Measurements from ENCODE around the gene PCDH15. TPM values are rescaled to one million over a fixed set of nuclear protein-coding genes. Genes with fewer than 3 reads are reported as not detected.

Gene PCDH15
- total and polyA plus RNA-seq, 2 experiments from 2014 or later: 0.29 to 0.66 TPM

DNA sequence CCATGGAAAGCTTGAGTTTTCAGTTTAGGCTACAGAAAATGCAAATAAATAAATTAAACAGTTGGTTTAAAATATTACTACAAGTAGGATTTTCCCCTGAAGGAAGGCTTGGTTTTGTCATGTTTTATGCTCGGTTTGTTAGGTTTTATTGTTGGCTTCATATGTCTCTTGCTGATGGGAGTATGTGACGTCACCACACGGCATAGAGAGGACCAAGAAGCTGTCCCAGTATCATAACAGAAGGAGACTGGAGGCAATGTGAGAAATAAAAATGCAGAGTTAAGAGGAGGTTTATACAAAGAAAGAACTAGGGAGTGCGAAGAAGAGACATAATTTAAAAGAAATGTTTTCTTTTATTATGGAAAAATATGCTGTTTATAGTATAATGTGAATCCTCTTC lies 24.4 kb downstream of the PCDH15 start:
- H3K9me3 Mint-ChIP-seq: no peaks in the 10 kb centered on the region
- TF ChIP-seq CREB1 (CRISPR knock-in tag; IDR thresholded peaks at IDR 0.05; ENCODE audit: low read depth) (no peak), ZNF114 (CRISPR knock-in tag; IDR thresholded peaks at IDR 0.05) (no peak), EZH2 (IDR thresholded peaks at IDR 0.05; ENCODE audit: low read depth, unreplicated experiment) (no peak), STAT1 (IDR thresholded peaks at IDR 0.05; ENCODE audit: unreplicated experiment) (no peak), POLR2AphosphoS5 (IDR thresholded peaks at IDR 0.05; ENCODE audit: low read depth) (no peak), ZNF331 (CRISPR knock-in tag; IDR thresholded peaks at IDR 0.05; ENCODE audit: low read depth) (no peak), NANOG (IDR thresholded peaks at IDR 0.05; ENCODE audit: borderline replicate concordance) (no peak), EZH2phosphoT487 (IDR thresholded peaks at IDR 0.05; ENCODE audit: unreplicated experiment) (no peak), JUNB (IDR thresholded peaks at IDR 0.05; ENCODE audit: unreplicated experiment) (no peak)
- TF ChIP-seq, protein P1, sequence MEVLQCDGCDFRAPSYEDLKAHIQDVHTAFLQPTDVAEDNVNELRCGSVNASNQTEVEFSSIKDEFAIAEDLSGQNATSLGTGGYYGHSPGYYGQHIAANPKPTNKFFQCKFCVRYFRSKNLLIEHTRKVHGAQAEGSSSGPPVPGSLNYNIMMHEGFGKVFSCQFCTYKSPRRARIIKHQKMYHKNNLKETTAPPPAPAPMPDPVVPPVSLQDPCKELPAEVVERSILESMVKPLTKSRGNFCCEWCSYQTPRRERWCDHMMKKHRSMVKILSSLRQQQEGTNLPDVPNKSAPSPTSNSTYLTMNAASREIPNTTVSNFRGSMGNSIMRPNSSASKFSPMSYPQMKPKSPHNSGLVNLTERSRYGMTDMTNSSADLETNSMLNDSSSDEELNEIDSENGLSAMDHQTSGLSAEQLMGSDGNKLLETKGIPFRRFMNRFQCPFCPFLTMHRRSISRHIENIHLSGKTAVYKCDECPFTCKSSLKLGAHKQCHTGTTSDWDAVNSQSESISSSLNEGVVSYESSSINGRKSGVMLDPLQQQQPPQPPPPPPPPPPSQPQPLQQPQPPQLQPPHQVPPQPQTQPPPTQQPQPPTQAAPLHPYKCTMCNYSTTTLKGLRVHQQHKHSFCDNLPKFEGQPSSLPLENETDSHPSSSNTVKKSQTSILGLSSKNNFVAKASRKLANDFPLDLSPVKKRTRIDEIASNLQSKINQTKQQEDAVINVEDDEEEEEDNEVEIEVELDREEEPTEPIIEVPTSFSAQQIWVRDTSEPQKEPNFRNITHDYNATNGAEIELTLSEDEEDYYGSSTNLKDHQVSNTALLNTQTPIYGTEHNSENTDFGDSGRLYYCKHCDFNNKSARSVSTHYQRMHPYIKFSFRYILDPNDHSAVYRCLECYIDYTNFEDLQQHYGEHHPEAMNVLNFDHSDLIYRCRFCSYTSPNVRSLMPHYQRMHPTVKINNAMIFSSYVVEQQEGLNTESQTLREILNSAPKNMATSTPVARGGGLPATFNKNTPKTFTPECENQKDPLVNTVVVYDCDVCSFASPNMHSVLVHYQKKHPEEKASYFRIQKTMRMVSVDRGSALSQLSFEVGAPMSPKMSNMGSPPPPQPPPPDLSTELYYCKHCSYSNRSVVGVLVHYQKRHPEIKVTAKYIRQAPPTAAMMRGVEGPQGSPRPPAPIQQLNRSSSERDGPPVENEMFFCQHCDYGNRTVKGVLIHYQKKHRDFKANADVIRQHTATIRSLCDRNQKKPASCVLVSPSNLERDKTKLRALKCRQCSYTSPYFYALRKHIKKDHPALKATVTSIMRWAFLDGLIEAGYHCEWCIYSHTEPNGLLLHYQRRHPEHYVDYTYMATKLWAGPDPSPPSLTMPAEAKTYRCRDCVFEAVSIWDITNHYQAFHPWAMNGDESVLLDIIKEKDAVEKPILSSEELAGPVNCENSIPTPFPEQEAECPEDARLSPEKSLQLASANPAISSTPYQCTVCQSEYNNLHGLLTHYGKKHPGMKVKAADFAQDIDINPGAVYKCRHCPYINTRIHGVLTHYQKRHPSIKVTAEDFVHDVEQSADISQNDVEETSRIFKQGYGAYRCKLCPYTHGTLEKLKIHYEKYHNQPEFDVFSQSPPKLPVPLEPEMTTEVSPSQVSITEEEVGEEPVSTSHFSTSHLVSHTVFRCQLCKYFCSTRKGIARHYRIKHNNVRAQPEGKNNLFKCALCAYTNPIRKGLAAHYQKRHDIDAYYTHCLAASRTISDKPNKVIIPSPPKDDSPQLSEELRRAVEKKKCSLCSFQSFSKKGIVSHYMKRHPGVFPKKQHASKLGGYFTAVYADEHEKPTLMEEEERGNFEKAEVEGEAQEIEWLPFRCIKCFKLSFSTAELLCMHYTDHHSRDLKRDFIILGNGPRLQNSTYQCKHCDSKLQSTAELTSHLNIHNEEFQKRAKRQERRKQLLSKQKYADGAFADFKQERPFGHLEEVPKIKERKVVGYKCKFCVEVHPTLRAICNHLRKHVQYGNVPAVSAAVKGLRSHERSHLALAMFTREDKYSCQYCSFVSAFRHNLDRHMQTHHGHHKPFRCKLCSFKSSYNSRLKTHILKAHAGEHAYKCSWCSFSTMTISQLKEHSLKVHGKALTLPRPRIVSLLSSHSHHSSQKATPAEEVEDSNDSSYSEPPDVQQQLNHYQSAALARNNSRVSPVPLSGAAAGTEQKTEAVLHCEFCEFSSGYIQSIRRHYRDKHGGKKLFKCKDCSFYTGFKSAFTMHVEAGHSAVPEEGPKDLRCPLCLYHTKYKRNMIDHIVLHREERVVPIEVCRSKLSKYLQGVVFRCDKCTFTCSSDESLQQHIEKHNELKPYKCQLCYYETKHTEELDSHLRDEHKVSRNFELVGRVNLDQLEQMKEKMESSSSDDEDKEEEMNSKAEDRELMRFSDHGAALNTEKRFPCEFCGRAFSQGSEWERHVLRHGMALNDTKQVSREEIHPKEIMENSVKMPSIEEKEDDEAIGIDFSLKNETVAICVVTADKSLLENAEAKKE (CRISPR knock-in tag; IDR thresholded peaks at IDR 0.05): no peak
- TF ChIP-seq, protein P2, sequence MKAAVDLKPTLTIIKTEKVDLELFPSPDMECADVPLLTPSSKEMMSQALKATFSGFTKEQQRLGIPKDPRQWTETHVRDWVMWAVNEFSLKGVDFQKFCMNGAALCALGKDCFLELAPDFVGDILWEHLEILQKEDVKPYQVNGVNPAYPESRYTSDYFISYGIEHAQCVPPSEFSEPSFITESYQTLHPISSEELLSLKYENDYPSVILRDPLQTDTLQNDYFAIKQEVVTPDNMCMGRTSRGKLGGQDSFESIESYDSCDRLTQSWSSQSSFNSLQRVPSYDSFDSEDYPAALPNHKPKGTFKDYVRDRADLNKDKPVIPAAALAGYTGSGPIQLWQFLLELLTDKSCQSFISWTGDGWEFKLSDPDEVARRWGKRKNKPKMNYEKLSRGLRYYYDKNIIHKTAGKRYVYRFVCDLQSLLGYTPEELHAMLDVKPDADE (IDR thresholded peaks at IDR 0.05): no peak
- TF ChIP-seq, protein P3, sequence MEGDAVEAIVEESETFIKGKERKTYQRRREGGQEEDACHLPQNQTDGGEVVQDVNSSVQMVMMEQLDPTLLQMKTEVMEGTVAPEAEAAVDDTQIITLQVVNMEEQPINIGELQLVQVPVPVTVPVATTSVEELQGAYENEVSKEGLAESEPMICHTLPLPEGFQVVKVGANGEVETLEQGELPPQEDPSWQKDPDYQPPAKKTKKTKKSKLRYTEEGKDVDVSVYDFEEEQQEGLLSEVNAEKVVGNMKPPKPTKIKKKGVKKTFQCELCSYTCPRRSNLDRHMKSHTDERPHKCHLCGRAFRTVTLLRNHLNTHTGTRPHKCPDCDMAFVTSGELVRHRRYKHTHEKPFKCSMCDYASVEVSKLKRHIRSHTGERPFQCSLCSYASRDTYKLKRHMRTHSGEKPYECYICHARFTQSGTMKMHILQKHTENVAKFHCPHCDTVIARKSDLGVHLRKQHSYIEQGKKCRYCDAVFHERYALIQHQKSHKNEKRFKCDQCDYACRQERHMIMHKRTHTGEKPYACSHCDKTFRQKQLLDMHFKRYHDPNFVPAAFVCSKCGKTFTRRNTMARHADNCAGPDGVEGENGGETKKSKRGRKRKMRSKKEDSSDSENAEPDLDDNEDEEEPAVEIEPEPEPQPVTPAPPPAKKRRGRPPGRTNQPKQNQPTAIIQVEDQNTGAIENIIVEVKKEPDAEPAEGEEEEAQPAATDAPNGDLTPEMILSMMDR (conservative IDR thresholded peaks at IDR 0.05; ENCODE audit: low read depth in 2 of 2): no peak
- TF ChIP-seq, protein P4, sequence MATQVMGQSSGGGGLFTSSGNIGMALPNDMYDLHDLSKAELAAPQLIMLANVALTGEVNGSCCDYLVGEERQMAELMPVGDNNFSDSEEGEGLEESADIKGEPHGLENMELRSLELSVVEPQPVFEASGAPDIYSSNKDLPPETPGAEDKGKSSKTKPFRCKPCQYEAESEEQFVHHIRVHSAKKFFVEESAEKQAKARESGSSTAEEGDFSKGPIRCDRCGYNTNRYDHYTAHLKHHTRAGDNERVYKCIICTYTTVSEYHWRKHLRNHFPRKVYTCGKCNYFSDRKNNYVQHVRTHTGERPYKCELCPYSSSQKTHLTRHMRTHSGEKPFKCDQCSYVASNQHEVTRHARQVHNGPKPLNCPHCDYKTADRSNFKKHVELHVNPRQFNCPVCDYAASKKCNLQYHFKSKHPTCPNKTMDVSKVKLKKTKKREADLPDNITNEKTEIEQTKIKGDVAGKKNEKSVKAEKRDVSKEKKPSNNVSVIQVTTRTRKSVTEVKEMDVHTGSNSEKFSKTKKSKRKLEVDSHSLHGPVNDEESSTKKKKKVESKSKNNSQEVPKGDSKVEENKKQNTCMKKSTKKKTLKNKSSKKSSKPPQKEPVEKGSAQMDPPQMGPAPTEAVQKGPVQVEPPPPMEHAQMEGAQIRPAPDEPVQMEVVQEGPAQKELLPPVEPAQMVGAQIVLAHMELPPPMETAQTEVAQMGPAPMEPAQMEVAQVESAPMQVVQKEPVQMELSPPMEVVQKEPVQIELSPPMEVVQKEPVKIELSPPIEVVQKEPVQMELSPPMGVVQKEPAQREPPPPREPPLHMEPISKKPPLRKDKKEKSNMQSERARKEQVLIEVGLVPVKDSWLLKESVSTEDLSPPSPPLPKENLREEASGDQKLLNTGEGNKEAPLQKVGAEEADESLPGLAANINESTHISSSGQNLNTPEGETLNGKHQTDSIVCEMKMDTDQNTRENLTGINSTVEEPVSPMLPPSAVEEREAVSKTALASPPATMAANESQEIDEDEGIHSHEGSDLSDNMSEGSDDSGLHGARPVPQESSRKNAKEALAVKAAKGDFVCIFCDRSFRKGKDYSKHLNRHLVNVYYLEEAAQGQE (IDR thresholded peaks at IDR 0.05; ENCODE audit: unreplicated experiment): no peak

More for the DNA sequence above, 24.4 kb downstream of the PCDH15 start:
- H3K27ac ChIP-seq (ENCODE audit: low read depth): no peak overlapping the region
- DNase-seq (ENCODE audit: low spot score) (no peak), ATAC-seq (no peak)
- no peaks in the 10 kb centered on the region for H3K36me3 Mint-ChIP-seq (ENCODE audit: low read depth)
- H3K4me1 ChIP-seq (ENCODE audit: insufficient read depth): no peaks in the 10 kb centered on the region
- H3K27me3 ChIP-seq (ENCODE audit: insufficient read depth): no peaks in the 10 kb centered on the region
- H3K9me2 ChIP-seq (ENCODE audit: insufficient read depth): no peaks in the 10 kb centered on the region
- no peaks in the 10 kb centered on the region for H3K36me3 ChIP-seq (ENCODE audit: insufficient read depth)
- no peaks in the 10 kb centered on the region; the same call in 2 of the 3 replicates for H3K4me1 Mint-ChIP-seq
- H4K20me1 ChIP-seq (replicated peaks; ENCODE audit: insufficient read depth): no peaks in the 10 kb centered on the region
- no peaks in the 10 kb centered on the region for H3K79me2 ChIP-seq (replicated peaks; ENCODE audit: insufficient read depth)
- H2AFZ ChIP-seq: no peak overlapping the region
- H3K27ac Mint-ChIP-seq: no peak overlapping the region
- no peak overlapping the region for H3K4me3 ChIP-seq
- no peaks in the 10 kb centered on the region for H3K27me3 Mint-ChIP-seq (ENCODE audit: insufficient read depth, low read depth, poor library complexity)
- no peak overlapping the region for H3K4me3 Mint-ChIP-seq
- H3K4me2 ChIP-seq: no peak overlapping the region
- no peaks in the 10 kb centered on the region for H3F3A ChIP-seq (replicated peaks; ENCODE audit: low read depth)
